Pancreas (tissue), 10 donors: ENCODE measurements around the gene SLIT1. TPM values are rescaled to one million over a fixed set of nuclear protein-coding genes. Genes with fewer than 3 reads are reported as not detected.

Experiments used
- ATAC-seq, 4 donors: fragments of 200-7000 bp; cut with Tn5 transposase; one replicate each; pipeline versions ENCODE4 v1.8.0 to v1.9.1; 2020; ENCODE audit warnings: mild to moderate bottlenecking in 4 of 4, moderate library complexity in 4 of 4
- DNase-seq, 6 donors: peaks; one replicate each; pipeline ENCODE4 v3.0.0-alpha.2; 2020
- FAIRE-seq: peaks from 2 replicates; lab custom pipeline; 2012; peaks lifted over from hg19 to GRCh38; lab: Jason Lieb, UNC
- H3K27ac ChIP-seq, 4 donors: fragments of 200-600 bp; sonication (generic); 1 replicate in 3 of 4; 2 replicates in 1 of 4; pipeline versions ENCODE4 v1.5.0 to v1.8.0; 2020
- H3K27me3 ChIP-seq, 4 donors: fragments of 200-600 bp; one replicate each; pipeline ENCODE4 v1.8.0; 2021
- H3K36me3 ChIP-seq, 3 donors: fragments of 200-600 bp; sonication (generic) in 1 of 3; one replicate each; pipeline versions ENCODE4 v1.5.0 to v1.8.0; 2020 to 2021
- H3K4me1 ChIP-seq, 3 donors: fragments of 200-600 bp; one replicate each; pipeline ENCODE4 v1.8.0; 2021
- H3K4me3 ChIP-seq, 4 donors: fragments of 200-600 bp; sonication (generic) in 2 of 4; one replicate each; pipeline versions ENCODE4 v1.5.0 to v1.8.0; 2020 to 2021
- H3K9me3 ChIP-seq, 4 donors: fragments of 200-600 bp; one replicate each; pipeline ENCODE4 v1.8.0; 2021
- CTCF ChIP-seq, 4 donors: fragments of 200-600 bp; sonication (generic) in 3 of 4; IDR thresholded peaks; one replicate each; pipeline versions ENCODE4 v1.5.0 to v1.8.0; 2021; ENCODE audit warnings: antibody characterized with exemption in 4 of 4
- WGBS, 2 donors: extraction: QIAGEN DNeasy Blood & Tissue Kit; methylation state at CpG; one replicate each; pipeline ENCODE4 v1.1.7; 2013; 5-methylcytosine and 5-hydroxymethylcytosine counted together
- intact Hi-C, 3 donors: fragments of 100-400 bp; cut with DNase I; formaldehyde crosslinking; loops; one replicate each; pipeline versions ENCODE4 v1.11.1 to v1.14.2; 2022
- polyA plus RNA-seq, 2 donors: library from polyadenylated mRNA; stranded (reverse); fragments of 200-250 nt; gene quantifications; one replicate each; pipeline ENCODE4 v1.2.3, GENCODE V29; 2013
- total RNA-seq, 6 donors: library from RNA; stranded (reverse); fragmentation: NEBNext Ultra II Directional in 4 of 6; extraction: Animal tissue kit (Norgen Biotek cat#: 25700) in 4 of 6; gene quantifications; one replicate each; pipeline versions ENCODE4 v1.2.1 to v1.2.4, GENCODE V29; 2021 to 2023
- donor health status: healthy with polysubstance abuse.
- donor health status: DM: no; HTN: no; CAD: no; lungs with moderate emphysema.
- donor health status: DM: no; HTN: no; CAD: no.
- donor health status: control.
- donor health status: control.
- donor health status: Bipolar disorder and iron deficiency.
- donor health status: DM: yes; HTN: yes; CAD: no.
- donor health status: DM: no; HTN: no; CAD: no.
- donor health status: DM: no; HTN: no; CAD: no.
- donor health status: DM: yes; HTN: yes; CAD: no.

The SLIT1 gene
- total and polyA plus RNA-seq, 8 donors = 0.23 to 2.8 (median 0.89) TPM

DNA sequence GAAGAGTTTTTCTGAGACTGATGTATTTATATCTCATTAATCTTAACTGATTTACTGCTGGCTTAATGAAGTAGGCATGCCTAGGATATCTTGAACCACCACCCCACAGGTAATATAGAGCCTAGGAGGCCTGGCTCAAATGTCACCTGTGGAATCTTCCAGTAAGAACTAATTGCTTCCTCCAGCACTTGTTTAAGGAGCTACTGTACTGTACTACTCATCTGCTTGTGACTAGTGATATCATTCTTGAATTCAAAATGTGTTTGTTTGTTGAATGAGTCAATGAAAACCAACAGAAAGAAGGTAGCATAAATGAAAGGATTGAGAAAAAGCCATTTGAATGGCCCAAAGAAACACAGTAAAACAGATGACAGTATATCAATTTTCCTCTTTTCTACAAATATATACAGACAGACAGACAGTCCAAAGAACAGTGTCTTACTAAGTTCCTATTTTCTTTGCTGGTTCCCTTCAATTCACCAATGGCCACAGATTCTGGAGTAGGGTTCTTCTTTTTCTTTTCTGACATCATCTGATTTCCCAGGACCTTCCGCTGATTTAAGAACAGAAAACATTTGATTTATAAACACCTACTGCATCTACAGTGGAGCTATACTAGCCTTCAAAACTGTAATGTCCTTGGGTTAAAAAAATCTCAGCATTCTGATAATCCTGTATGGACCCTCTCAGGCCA is 43.7 kb upstream of the SLIT1 start:
- FAIRE-seq = no peak
- H3K36me3 ChIP-seq = peaks cover 0 to 7% (median 0%) of the 10 kb centered on the region in 3 donors

GRCh38 chr10:97228775-97229157 is 43.0 kb upstream of the SLIT1 start:
- intact Hi-C loops = no loop called here
- no peak for TF ChIP-seq CTCF (IDR thresholded peaks at IDR 0.05)
- H3K36me3 ChIP-seq = peaks cover 0 to 7% (median 0%) of the 10 kb centered on the region in 3 donors
- H3K4me3 ChIP-seq = no peak overlapping the region
- peak overlapping the region; percentile 18 to 62 (median 44) for H3K27ac ChIP-seq
- 52 to 62% methylated on average over 1 of the region's 1 CpG for WGBS, 2 donors
- H3K27me3 ChIP-seq = no peaks in the 10 kb centered on the region
- H3K4me1 ChIP-seq = peaks cover 19 to 25% (median 25%) of the 10 kb centered on the region in 3 donors
- no peak for FAIRE-seq
- peak; percentile 52 to 87 (median 76) for ATAC-seq
- DNase-seq = no peak
- H3K9me3 ChIP-seq = no peaks in the 10 kb centered on the region

More for the DNA sequence above, 43.7 kb upstream of the SLIT1 start:
- WGBS, 2 donors = 93 to 100% methylated on average over 1 of the region's 1 CpG
- Histone ChIP-seq H3K9me3 (no peaks in the 10 kb centered on the region), H3K4me1 (peaks cover 19 to 25% (median 25%) of the 10 kb centered on the region in 3 donors), H3K27me3 (no peaks in the 10 kb centered on the region), H3K27ac (peak overlapping the region; percentile 18 to 62 (median 44)), H3K4me3 (no peak overlapping the region)
- ATAC-seq = peak; percentile 40 to 67 (median 49)
- no peak for TF ChIP-seq CTCF (IDR thresholded peaks at IDR 0.05)
- intact Hi-C loops = loop anchor here in 1 of 3 donors (10.0 kb wide), 1 partner anchor 155 kb away; no protein-coding TSS in a partner anchor
- no peak for DNase-seq

- 36 to 40% methylated on average over 3 of the region's 3 CpGs for WGBS, 2 donors
- Histone ChIP-seq H3K36me3 (peaks cover 0 to 7% (median 0%) of the 10 kb centered on the region in 3 donors), H3K4me1 (peaks cover 19 to 25% (median 25%) of the 10 kb centered on the region in 3 donors), H3K9me3 (no peaks in the 10 kb centered on the region), H3K4me3 (no peak overlapping the region), H3K27ac (peak overlapping the region; percentile 18 to 62 (median 44)), H3K27me3 (no peaks in the 10 kb centered on the region)
- FAIRE-seq (no peak), ATAC-seq (peak; percentile 46 to 75 (median 66)), DNase-seq (no peak)
- TF ChIP-seq CTCF (IDR thresholded peaks at IDR 0.05) = no peak
- intact Hi-C loops = no loop called here
Observed at GRCh38 chr10:97228130-97228774, 42.5 kb upstream of the SLIT1 start.

GRCh38 chr10:97226398-97226797 is 40.6 kb upstream of the SLIT1 start:
- Histone ChIP-seq H3K27me3 (no peaks in the 10 kb centered on the region), H3K4me3 (no peak overlapping the region), H3K9me3 (no peaks in the 10 kb centered on the region), H3K27ac (no peak overlapping the region), H3K4me1 (peaks cover 19 to 25% (median 25%) of the 10 kb centered on the region in 3 donors), H3K36me3 (peaks cover 0 to 7% (median 0%) of the 10 kb centered on the region in 3 donors)
- DNase-seq (no peak), FAIRE-seq (no peak), ATAC-seq (no peak)
- no peak for TF ChIP-seq CTCF (IDR thresholded peaks at IDR 0.05)
- WGBS, 2 donors = 56 to 60% methylated on average over 4 of the region's 4 CpGs
- intact Hi-C loops = no loop called here
